ENCODE results near the gene FGF23. TPM values are rescaled to one million over a fixed set of nuclear protein-coding genes. Genes with fewer than 3 reads are reported as not detected.

FGF23 gene
- total RNA-seq, 4 donors from 2014 or later: 0.22 TPM; not detected in 3

DNA sequence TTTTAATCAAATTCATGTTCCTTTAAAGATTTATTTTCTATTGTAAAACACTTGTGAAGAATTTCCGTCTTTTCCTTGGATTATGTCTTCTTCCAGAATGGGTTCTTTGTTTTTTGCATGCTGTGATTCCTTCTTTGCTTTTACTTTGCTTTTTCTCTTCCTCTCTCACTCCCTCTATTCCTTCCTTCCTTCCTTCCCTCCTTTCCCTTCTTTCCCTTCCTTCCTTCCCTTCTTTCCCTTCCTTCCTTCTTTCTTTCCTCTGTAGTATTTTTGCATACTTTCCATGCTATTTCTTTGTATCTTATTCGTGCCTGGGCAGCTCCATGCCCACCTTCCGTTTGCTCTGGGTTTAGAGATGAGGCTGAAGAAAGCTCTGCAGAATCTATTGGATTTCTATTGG is 21.6 kb upstream of the FGF23 start:
- no peak for TF ChIP-seq CTCF (IDR thresholded peaks at IDR 0.05; ENCODE audit: low read depth)

GRCh38 chr12:4395818-4396217 is 16.3 kb upstream of the FGF23 start:
- TF ChIP-seq CTCF (IDR thresholded peaks at IDR 0.05; ENCODE audit: low read depth): no peak

- no peak for TF ChIP-seq CTCF (IDR thresholded peaks at IDR 0.05; ENCODE audit: low read depth)
Measured at GRCh38 chr12:4393211-4393610, 13.7 kb upstream of the FGF23 start.

GRCh38 chr12:4392223-4392742 is 12.8 kb upstream of the FGF23 start:
- no peak for TF ChIP-seq CTCF (IDR thresholded peaks at IDR 0.05; ENCODE audit: low read depth)

DNA sequence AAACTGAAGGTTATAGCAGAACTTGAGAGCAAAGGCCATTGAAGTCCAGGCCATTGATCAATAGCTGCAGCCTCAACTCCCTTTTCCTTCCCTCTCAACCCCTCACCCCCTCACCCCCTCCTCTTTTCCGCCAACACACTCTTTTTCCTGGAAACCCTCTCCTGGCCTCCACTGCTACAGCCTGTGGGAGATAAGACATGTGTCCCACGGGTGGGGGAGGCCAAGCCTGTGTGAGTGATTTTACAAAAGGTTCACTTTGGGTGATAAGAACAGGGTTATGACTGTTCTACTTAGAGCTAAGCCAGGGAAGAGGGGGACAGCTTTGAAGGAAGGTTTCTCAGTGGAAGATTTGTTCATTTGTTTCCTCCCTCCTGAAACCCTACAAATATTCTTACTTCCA is 9.2 kb upstream of the FGF23 start:
- no peak for TF ChIP-seq CTCF (IDR thresholded peaks at IDR 0.05; ENCODE audit: low read depth)

GRCh38 chr12:4388032-4388431 is 8.5 kb upstream of the FGF23 start:
- no peak for TF ChIP-seq CTCF (IDR thresholded peaks at IDR 0.05; ENCODE audit: low read depth)

GRCh38 chr12:4387607-4388006 is 8.1 kb upstream of the FGF23 start:
- no peak for TF ChIP-seq CTCF (IDR thresholded peaks at IDR 0.05; ENCODE audit: low read depth)

Measured in subcutaneous adipose tissue (tissue), 4 donors.